ENCODE measurements around the gene USP31.

DNA sequence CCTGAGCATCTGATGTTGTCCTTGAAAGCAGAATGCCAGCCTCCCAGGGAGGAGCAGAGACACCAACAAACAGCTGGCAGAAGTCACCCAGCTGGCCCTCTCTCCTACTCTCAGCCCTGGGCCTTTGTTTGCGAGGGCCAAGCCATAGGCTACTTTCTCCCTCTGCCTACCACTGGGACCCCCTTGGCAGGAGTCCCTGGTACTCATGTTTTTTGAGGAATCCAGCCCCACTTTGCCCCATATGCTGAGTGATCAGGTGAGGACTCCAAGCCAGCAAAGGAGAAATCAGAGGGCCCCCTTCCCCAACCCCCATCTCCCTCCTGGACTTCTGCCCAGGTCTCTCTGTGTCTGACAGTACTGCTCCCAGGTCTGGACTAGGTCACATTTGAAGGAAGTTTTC lies 121.9 kb downstream of the USP31 start:
- no peak for TF ChIP-seq POLR2A (IDR thresholded peaks at IDR 0.05)
- TF ChIP-seq, protein P1, sequence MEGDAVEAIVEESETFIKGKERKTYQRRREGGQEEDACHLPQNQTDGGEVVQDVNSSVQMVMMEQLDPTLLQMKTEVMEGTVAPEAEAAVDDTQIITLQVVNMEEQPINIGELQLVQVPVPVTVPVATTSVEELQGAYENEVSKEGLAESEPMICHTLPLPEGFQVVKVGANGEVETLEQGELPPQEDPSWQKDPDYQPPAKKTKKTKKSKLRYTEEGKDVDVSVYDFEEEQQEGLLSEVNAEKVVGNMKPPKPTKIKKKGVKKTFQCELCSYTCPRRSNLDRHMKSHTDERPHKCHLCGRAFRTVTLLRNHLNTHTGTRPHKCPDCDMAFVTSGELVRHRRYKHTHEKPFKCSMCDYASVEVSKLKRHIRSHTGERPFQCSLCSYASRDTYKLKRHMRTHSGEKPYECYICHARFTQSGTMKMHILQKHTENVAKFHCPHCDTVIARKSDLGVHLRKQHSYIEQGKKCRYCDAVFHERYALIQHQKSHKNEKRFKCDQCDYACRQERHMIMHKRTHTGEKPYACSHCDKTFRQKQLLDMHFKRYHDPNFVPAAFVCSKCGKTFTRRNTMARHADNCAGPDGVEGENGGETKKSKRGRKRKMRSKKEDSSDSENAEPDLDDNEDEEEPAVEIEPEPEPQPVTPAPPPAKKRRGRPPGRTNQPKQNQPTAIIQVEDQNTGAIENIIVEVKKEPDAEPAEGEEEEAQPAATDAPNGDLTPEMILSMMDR (IDR thresholded peaks at IDR 0.05) = no peak
- TF ChIP-seq EP300 (IDR thresholded peaks at IDR 0.05) = no peak
